Bronchial epithelial cell (primary cell): ENCODE measurements around the gene RGS3. TPM values are rescaled to one million over a fixed set of nuclear protein-coding genes. Genes with fewer than 3 reads are reported as not detected.
A peak's percentile ranks its signal among the peaks of the same experiment; 100 is the strongest.

ENCODE experiments used
- DNase-seq: peaks from one replicate; pipeline ENCODE4 v3.0.0-alpha.2; 2010; ENCODE audit warnings: low read depth
- FAIRE-seq: peaks from 2 replicates; lab custom pipeline; 2011; peaks lifted over from hg19 to GRCh38; lab: Jason Lieb, UNC
- H3K27me3 ChIP-seq: 2 replicates; pipeline ENCODE4 v1.5.1; 2011; ENCODE audit warnings: low read length; ENCODE audit not compliant: control insufficient read depth, insufficient read depth
- H3K36me3 ChIP-seq: 2 replicates; pipeline ENCODE4 v1.5.1; 2011; ENCODE audit warnings: low read length; ENCODE audit not compliant: control insufficient read depth, insufficient read depth
- H3K4me3 ChIP-seq: 2 replicates; pipeline ENCODE4 v1.5.1; 2011; ENCODE audit warnings: mild to moderate bottlenecking, low read depth, low read length, control low read depth
- CTCF ChIP-seq: IDR thresholded peaks from 2 replicates; pipeline ENCODE4 v1.5.1; 2011; ENCODE audit warnings: mild to moderate bottlenecking, moderate library complexity, low read length, control low read depth, inconsistent platforms; ENCODE audit not compliant: insufficient read depth, severe bottlenecking
- total RNA-seq: library from RNA; depleted of rRNA; stranded (reverse); fragments of >200 nt; gene quantifications from 2 replicates; pipeline ENCODE4 v1.2.1, GENCODE V29; 2014

RGS3 gene
- total RNA-seq, 1 donor from 2014 or later: 22.1 TPM

- FAIRE-seq (no peak), DNase-seq (no peak)
- no peak for TF ChIP-seq CTCF
Observed at GRCh38 chr9:113480612-113481011, 17.1 kb downstream of the RGS3 start.

GRCh38 chr9:113481176-113481787 lies 17.8 kb downstream of the RGS3 start:
- Histone ChIP-seq H3K4me3 (no peak overlapping the region), H3K27me3 (no peaks in the 10 kb centered on the region), H3K36me3 (no peaks in the 10 kb centered on the region)
- FAIRE-seq (peak; percentile 64), DNase-seq (no peak)
- no peak for TF ChIP-seq CTCF

More at GRCh38 chr9:113480612-113481011, 17.1 kb downstream of the RGS3 start:
- no peaks in the 10 kb centered on the region for H3K27me3 ChIP-seq
- H3K36me3 ChIP-seq: no peaks in the 10 kb centered on the region
- H3K4me3 ChIP-seq: no peak overlapping the region

- H3K36me3 ChIP-seq: no peaks in the 10 kb centered on the region
- no peak overlapping the region for H3K4me3 ChIP-seq
- DNase-seq (no peak), FAIRE-seq (no peak)
- no peak for TF ChIP-seq CTCF
- no peaks in the 10 kb centered on the region for H3K27me3 ChIP-seq
Observed at GRCh38 chr9:113482341-113482740, 18.8 kb downstream of the RGS3 start.

GRCh38 chr9:113482991-113483675 lies 19.6 kb downstream of the RGS3 start:
- no peak overlapping the region for H3K4me3 ChIP-seq
- no peaks in the 10 kb centered on the region for H3K27me3 ChIP-seq
- no peaks in the 10 kb centered on the region for H3K36me3 ChIP-seq
- TF ChIP-seq CTCF: no peak
- DNase-seq (no peak), FAIRE-seq (no peak)

- FAIRE-seq (peak; percentile 85), DNase-seq (no peak)
- H3K27me3 ChIP-seq: no peaks in the 10 kb centered on the region
- no peak overlapping the region for H3K4me3 ChIP-seq
- H3K36me3 ChIP-seq: no peaks in the 10 kb centered on the region
- TF ChIP-seq CTCF: no peak
Observed at GRCh38 chr9:113483676-113484257, 20.2 kb downstream of the RGS3 start.
